Measurements from ENCODE around the gene NELFCD.

The NELFCD gene

GRCh38 chr20:59044295-59044694 lies 63.2 kb downstream of the NELFCD start:
- H3K27ac ChIP-seq (ENCODE audit: low read length), result no peak overlapping the region
- H3K4me1 ChIP-seq (ENCODE audit: control insufficient read depth in 1 of 2, insufficient read depth in 2 of 2, low read length in 2 of 2), result peaks cover 14 to 27% of the 10 kb centered on the region in 2 donors
- no peaks in the 10 kb centered on the region for H3K27me3 ChIP-seq (ENCODE audit: low read depth, low read length)
- H3K9me3 ChIP-seq (ENCODE audit: control insufficient read depth in 1 of 2, low read length in 2 of 2), result no peaks in the 10 kb centered on the region
- H3K36me3 ChIP-seq (ENCODE audit: control insufficient read depth in 1 of 2, insufficient read depth in 2 of 2, low read length in 2 of 2), result no peaks in the 10 kb centered on the region
- no peak overlapping the region for H3K4me3 ChIP-seq (ENCODE audit: low read depth in 1 of 2, low read length in 2 of 2)

All from muscle layer of duodenum (tissue), 2 donors.